K562 (cell line): ENCODE results near the gene MFNG. TPM values are rescaled to one million over a fixed set of nuclear protein-coding genes. Genes with fewer than 3 reads are reported as not detected.

Source experiments
- ATAC-seq: fragments of 200-7000 bp; cut with Tn5 transposase; 3 replicates; pipeline ENCODE4 v1.9.1; 2020; ENCODE audit warnings: moderate library complexity
- BruUV-seq: library from RNA; stranded (reverse); fragments of 400-500 nt; replicated peaks from 2 replicates; lab custom pipeline; 2021; lab: Mats Ljungman, UMichigan
- CTCF ChIA-PET: fragments of 300-600 bp; formaldehyde crosslinking; extraction: SDS; loops from one replicate; lab custom pipeline; 2021; ENCODE audit warnings: low intra/inter-chr PET ratio; lab: Yijun Ruan, JAX
- POLR2A ChIA-PET: fragments of 300-600, 350-650 bp; sonication (Branson Sonifier 250); formaldehyde crosslinking; extraction: SDS; loops from one replicate; lab custom pipeline; 2021; ENCODE audit warnings: antibody characterized with exemption, inconsistent platforms; lab: Yijun Ruan, JAX
- DNase-seq, 4 experiments: peaks; one replicate each; pipeline versions ENCODE4 v3.0.0 to v3.0.0-alpha.2; 2011 to 2018; ENCODE audit warnings: low spot score in 3 of 4, mixed read lengths in 3 of 4; ENCODE audit errors: extremely low read depth in 1 of 4
- FAIRE-seq: peaks from 2 replicates; lab custom pipeline; 2011; peaks lifted over from hg19 to GRCh38; lab: Jason Lieb, UNC
- H2AFZ ChIP-seq: 2 replicates; pipeline ENCODE4 v1.6.0; 2011; ENCODE audit warnings: low read depth, low read length, control low read depth, inconsistent platforms
- H3K27ac ChIP-seq: fragments of 200-600 bp; 3 replicates; pipeline ENCODE4 v1.8.0; 2011; ENCODE audit warnings: low read depth, mild to moderate bottlenecking, control low read depth, inconsistent platforms, low read length, moderate library complexity, mixed read lengths; ENCODE audit errors: extremely low read depth
- H3K27me3 ChIP-seq, 2 experiments: fragments of 300-600 bp in 1 of 2; 2 replicates in 1 of 2; 3 replicates in 1 of 2; pipeline versions ENCODE4 v1.6.0 to v1.8.0; 2011; ENCODE audit warnings: inconsistent platforms in 2 of 2, low read length in 2 of 2, mild to moderate bottlenecking in 1 of 2, mixed read lengths in 1 of 2, moderate library complexity in 1 of 2; ENCODE audit not compliant: control insufficient read depth in 2 of 2, insufficient read depth in 2 of 2
- H3K36me3 ChIP-seq: fragments of 300-600 bp; 3 replicates; pipeline ENCODE4 v1.8.0; 2011; ENCODE audit warnings: mild to moderate bottlenecking, low read length, inconsistent platforms; ENCODE audit not compliant: control insufficient read depth, insufficient read depth
- H3K4me1 ChIP-seq, 2 experiments: fragments of 200-600 bp in 1 of 2; replicated peaks in 1 of 2; 2 replicates in 1 of 2; 3 replicates in 1 of 2; pipeline versions ENCODE4 v1.5.1 to v1.8.0; 2011; ENCODE audit warnings: inconsistent platforms in 2 of 2, low read length in 2 of 2, mild to moderate bottlenecking in 1 of 2, mixed read lengths in 1 of 2, moderate library complexity in 1 of 2; ENCODE audit not compliant: control insufficient read depth in 2 of 2, insufficient read depth in 2 of 2
- H3K4me2 ChIP-seq: 2 replicates; pipeline ENCODE4 v1.6.1; 2011; ENCODE audit warnings: low read length, control low read depth, inconsistent platforms, mixed read lengths; ENCODE audit not compliant: insufficient read depth
- H3K4me3 ChIP-seq: fragments of 200-600 bp; sonication (generic), shearing (Covaris generic); 2 replicates; pipeline ENCODE4 v1.5.1; 2016; ENCODE audit warnings: control low read depth, inconsistent platforms
- H3K79me2 ChIP-seq: fragments of 200-600 bp; 3 replicates; pipeline ENCODE4 v1.8.0; 2011; ENCODE audit warnings: low read length, inconsistent platforms; ENCODE audit not compliant: control insufficient read depth, insufficient read depth
- H3K9ac ChIP-seq, 2 experiments: 2 replicates each; pipeline versions ENCODE4 v1.6.0 to v1.6.1; 2011; ENCODE audit warnings: low read depth in 2 of 2, low read length in 2 of 2, control low read depth in 1 of 2, inconsistent platforms in 1 of 2, mild to moderate bottlenecking in 1 of 2, mixed read lengths in 1 of 2; ENCODE audit not compliant: insufficient read depth in 1 of 2
- H3K9me1 ChIP-seq: one replicate; pipeline ENCODE4 v1.6.0; 2011; ENCODE audit warnings: inconsistent platforms, mild to moderate bottlenecking, low read length, moderate library complexity; ENCODE audit not compliant: control insufficient read depth, insufficient read depth
- H3K9me3 ChIP-seq: replicated peaks from 2 replicates; pipeline ENCODE4 v1.5.1; 2011; ENCODE audit warnings: low read depth, low read length, inconsistent platforms; ENCODE audit not compliant: control insufficient read depth, insufficient read depth
- H4K20me1 ChIP-seq: replicated peaks from 2 replicates; pipeline ENCODE4 v1.6.1; 2011; ENCODE audit warnings: low read length, inconsistent platforms, mixed read lengths; ENCODE audit not compliant: control insufficient read depth, insufficient read depth
- POLR3G ChIP-seq: IDR thresholded peaks from 2 replicates; pipeline ENCODE4 v1.6.1; 2011; ENCODE audit not compliant: insufficient read length, insufficient replicate concordance; ENCODE audit errors: extremely low read depth
- XRCC5 ChIP-seq: fragments of 200-400 bp; formaldehyde crosslinking; IDR thresholded peaks from 2 replicates; pipeline ENCODE4 v1.6.1; 2017; ENCODE audit warnings: low read depth, mild to moderate bottlenecking, low read length
- ZFP36 ChIP-seq: fragments of 150-350 bp; IDR thresholded peaks from 2 replicates; pipeline ENCODE4 v1.6.1; 2018; ENCODE audit warnings: low read length, low read depth; ENCODE audit not compliant: partially characterized antibody
- WGBS: fragments of 100-300 bp; shearing (Covaris generic); methylation state at CpG from one replicate; pipeline ENCODE4 v1.1.6; 2016; ENCODE audit warnings: low coverage, mixed read lengths; ENCODE audit not compliant: insufficient coverage; ENCODE audit errors: missing lambda C conversion rate; 5-methylcytosine and 5-hydroxymethylcytosine counted together
- in situ Hi-C: fragments of 300-500 bp; cut with MboI; formaldehyde crosslinking; loops from 4 replicates; pipeline ENCODE4 v1.15.0; 2018; ENCODE audit warnings: inconsistent platforms, mixed read lengths
- intact Hi-C: fragments of 100-400 bp; cut with micrococcal nuclease; formaldehyde crosslinking; loops from 2 replicates; pipeline ENCODE4 v1.14.2; 2022
- polyA plus RNA-seq, 8 experiments: library from polyadenylated mRNA; depleted of rRNA in 4 of 8; stranded (reverse) in 5 of 8; unstranded in 3 of 8; fragments of >200 nt; fragmentation: Nextera tagmentation in 2 of 8; fragmentation: Illumina TruSeq in 1 of 8; extraction: Ambion mirVana in 2 of 8; extraction: Trizol in 1 of 8; gene quantifications; 2 replicates each; pipeline versions ENCODE4 v1.2.1 to v1.2.3, GENCODE V29; 2011 to 2014; ENCODE audit warnings: inconsistent platforms in 1 of 8, missing spikeins in 1 of 8
- total RNA-seq, 7 experiments: library from RNA; depleted of rRNA in 6 of 7; stranded (reverse); fragments of >200 nt in 6 of 7; fragmentation: Illumina TruSeq in 2 of 7; extraction: Trizol in 2 of 7; gene quantifications; 2 replicates each; pipeline versions ENCODE4 v1.2.1 to v1.2.3, GENCODE V29; 2011 to 2021; ENCODE audit warnings: low replicate concordance in 1 of 7
- TF ChIP-seq, protein P1 (sequence below): sonication (generic); formaldehyde crosslinking; IDR thresholded peaks from 2 replicates; pipeline ENCODE4 v1.8.1; 2023; ENCODE audit warnings: mild to moderate bottlenecking, missing genetic modification reagents

The MFNG gene
- total and polyA plus RNA-seq, 9 of the 15 experiments (the other 6 are each of a cell fraction or from before 2014, with no cell fraction given) = 0.13 to 0.73 (median 0.38) TPM; not detected in 4

GRCh38 chr22:37419969-37420685 lies 66.1 kb downstream of the MFNG start:
- POLR2A ChIA-PET = no interaction called here
- no peak overlapping the region for H3K4me2 ChIP-seq
- CTCF ChIA-PET = no interaction called here
- in situ Hi-C loops = no loop called here
- no peaks in the 10 kb centered on the region for H3K9me1 ChIP-seq
- H2AFZ ChIP-seq = no peak overlapping the region
- peaks cover 0 to 12% of the 10 kb centered on the region in 2 experiments; a peak in 2 of 5 replicates for H3K4me1 ChIP-seq
- H3K27ac ChIP-seq = no peak overlapping the region
- peaks cover 3% of the 10 kb centered on the region; the same call in 1 of the 2 replicates for H4K20me1 ChIP-seq
- no peak for FAIRE-seq
- H3K79me2 ChIP-seq = no peaks in the 10 kb centered on the region
- peak in 1 of 4 experiments; percentile 6 for DNase-seq
- peaks cover 4 to 16% of the 10 kb centered on the region in 2 experiments; a peak in 3 of 5 replicates for H3K27me3 ChIP-seq
- no peaks in the 10 kb centered on the region for H3K36me3 ChIP-seq
- TF ChIP-seq ZFP36 (peak; percentile 46), XRCC5 (no peak), POLR3G (no peak)
- TF ChIP-seq, protein P1, sequence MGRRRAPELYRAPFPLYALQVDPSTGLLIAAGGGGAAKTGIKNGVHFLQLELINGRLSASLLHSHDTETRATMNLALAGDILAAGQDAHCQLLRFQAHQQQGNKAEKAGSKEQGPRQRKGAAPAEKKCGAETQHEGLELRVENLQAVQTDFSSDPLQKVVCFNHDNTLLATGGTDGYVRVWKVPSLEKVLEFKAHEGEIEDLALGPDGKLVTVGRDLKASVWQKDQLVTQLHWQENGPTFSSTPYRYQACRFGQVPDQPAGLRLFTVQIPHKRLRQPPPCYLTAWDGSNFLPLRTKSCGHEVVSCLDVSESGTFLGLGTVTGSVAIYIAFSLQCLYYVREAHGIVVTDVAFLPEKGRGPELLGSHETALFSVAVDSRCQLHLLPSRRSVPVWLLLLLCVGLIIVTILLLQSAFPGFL (CRISPR knock-in tag) = no peak
- TF ChIP-seq, all 486 proteins: peak for 1
- BruUV-seq = no TSS peak
- intact Hi-C loops = no loop called here
- Histone ChIP-seq H3K4me3 (no peak overlapping the region), H3K9me3 (no peaks in the 10 kb centered on the region), H3K9ac (no peak overlapping the region)
- WGBS = 10% methylated on average over 17 of the region's 70 CpGs
- ATAC-seq = no peak
